GM10847 (cell line): ENCODE data around the gene CMTM6.

Experiments
- POLR2A ChIP-seq: IDR thresholded peaks from 2 replicates; pipeline ENCODE4 v1.6.1; 2011; ENCODE audit not compliant: insufficient read length; ENCODE audit errors: extremely low read depth

Gene CMTM6

GRCh38 chr3:32502946-32503286 is 264 bp upstream of the CMTM6 start:
- TF ChIP-seq POLR2A = no peak

DNA sequence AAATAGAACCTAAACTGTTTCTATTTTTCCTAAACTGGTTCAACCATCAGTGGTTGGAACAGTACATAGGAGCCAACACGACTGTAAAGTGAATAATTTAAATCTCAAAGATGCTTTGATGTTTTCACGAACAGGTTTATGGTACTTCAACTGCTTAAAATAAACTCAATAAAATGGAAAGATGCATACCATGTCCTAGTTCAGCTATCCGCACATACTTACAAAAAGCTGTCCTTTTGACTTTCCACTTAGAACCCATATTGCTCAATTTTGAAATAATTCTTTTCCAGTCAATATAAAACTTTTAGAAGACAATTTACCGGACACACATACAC is 902 bp downstream of the CMTM6 start:
- TF ChIP-seq POLR2A = no peak

DNA sequence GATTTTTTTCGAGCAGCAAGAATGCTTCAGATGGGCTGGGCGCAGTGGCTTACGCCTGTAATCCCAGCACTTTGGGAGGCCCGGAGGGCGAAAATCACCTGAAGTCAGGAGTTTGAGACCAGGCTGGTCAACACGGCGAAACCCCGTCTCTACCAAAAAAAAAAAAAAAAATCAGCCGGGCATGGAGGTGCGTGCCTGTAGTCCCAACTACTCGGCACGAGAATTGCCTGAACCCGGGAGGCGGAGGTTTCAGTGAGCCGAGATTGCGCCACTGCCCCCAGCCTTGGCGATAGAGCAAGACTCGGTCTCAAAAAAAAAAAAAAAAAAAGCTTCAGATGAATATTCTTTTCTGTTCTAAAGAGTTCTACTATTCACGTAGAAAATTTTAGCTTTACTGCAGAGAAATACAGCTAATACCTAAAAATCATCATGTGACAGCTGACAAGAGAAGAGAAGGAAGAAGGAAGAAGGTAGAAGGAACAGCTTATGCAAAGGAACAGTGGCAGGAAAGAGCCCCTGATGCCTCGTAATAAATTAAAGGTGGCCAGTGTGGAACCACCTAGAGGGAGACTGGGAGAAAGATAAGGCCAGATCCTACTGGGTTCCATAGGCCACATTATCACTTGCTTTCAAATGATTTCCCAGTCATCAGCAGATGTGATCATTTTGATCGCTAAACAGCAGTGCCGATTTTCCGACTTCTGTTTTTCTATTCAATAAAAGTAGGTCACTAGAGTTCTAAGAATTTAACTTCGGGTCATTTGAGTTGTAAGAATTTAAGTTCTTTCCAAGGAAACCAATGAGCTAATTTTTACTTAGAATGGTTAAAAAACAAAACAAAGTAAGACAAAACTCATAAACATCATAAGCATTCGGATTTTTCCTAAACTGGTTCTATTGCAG is 1.5 kb downstream of the CMTM6 start:
- TF ChIP-seq POLR2A = no peak

GRCh38 chr3:32500231-32500630 is 2.4 kb downstream of the CMTM6 start:
- TF ChIP-seq POLR2A = no peak

DNA sequence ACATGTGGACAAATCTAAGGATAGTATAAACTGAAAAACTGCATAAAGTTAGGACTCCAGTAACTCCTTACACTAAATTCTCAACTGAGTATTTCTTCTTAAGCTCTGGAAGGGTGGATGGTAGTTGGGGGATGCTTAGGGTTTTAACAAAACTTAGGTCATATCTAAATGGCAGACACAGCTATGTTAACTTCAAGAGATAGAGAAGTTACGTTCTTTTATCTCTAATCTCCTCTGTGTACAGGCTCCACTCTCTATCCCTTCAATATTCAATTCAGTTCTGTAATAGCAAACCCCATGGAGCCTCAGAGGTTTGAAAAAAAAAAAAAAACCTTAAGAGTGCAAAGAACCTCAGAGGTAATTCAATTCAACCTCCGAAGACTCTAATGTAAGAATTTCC is 3.1 kb downstream of the CMTM6 start:
- no peak for TF ChIP-seq POLR2A

GRCh38 chr3:32498992-32499391 is 3.7 kb downstream of the CMTM6 start:
- TF ChIP-seq POLR2A = no peak

- no peak for TF ChIP-seq POLR2A
These were observed 4.4 kb downstream of the CMTM6 start for GRCh38 chr3:32498252-32498651.

DNA sequence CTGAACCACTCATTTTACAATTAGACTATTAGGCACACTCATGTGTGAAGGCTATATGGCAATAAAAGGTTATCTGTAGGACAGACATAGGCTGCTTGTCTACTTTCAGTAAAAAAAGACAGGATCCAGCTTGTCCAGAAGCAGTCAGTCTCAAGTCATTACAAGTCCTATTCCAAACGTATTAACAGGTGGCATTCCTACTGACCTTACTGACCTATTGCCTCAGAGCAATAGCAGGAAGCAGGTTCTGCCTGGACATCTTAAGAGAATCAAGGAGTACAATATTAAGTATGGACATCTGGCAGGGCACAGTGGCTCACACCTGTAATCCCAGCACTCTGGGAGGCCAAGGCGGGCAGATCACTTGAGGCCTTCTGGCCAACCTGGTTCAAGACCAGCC is 7.0 kb downstream of the CMTM6 start:
- TF ChIP-seq POLR2A = no peak

GRCh38 chr3:32495085-32495484 is 7.6 kb downstream of the CMTM6 start:
- TF ChIP-seq POLR2A = no peak

DNA sequence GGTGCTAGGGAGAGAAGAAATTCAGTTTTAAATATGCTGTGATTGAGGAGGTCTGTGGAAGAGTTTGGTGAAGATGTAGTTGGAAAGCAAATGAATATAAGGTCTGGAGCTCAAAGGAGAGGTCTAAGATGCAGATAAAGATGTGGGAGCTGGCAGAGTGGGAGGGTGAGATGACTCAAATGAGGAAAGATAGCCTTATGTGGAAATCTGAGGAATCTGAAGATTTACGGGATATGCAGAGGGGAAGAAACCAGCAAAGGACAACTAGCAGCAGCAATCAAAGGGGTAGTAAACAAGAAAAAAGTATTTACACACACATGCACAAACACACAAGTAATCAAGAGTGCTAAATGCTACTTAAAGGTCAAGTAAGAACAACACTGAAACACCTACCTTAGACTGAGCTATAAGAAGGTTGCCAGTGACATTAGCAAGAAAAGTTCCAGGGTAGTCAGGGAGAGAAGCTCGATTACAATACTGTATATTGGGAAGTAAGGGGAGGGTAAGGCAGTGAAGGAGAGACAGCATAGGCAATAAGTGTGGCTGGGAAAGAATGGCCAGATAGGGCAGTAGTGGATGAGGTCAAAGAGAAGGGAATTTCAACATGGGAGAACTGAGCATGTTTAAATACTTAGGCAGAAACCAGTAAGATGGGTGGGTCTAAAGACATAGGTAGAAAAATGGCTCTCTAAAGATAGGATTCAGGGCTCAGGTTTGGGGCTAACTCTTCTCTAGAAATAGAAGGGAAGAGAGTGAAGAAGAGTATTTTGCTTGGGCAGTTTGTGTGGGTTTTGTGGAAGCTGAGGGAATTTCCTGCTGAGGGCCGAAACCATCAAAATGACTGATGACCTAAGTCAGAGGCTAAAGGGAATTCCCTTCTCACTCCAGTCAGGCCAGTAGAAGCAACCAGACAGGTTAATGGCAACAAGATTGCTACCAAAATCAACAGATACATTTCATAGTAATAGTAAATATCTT is 8.9 kb downstream of the CMTM6 start:
- TF ChIP-seq POLR2A = no peak

- no peak for TF ChIP-seq POLR2A
These were observed 9.8 kb downstream of the CMTM6 start for GRCh38 chr3:32492684-32493436.

DNA sequence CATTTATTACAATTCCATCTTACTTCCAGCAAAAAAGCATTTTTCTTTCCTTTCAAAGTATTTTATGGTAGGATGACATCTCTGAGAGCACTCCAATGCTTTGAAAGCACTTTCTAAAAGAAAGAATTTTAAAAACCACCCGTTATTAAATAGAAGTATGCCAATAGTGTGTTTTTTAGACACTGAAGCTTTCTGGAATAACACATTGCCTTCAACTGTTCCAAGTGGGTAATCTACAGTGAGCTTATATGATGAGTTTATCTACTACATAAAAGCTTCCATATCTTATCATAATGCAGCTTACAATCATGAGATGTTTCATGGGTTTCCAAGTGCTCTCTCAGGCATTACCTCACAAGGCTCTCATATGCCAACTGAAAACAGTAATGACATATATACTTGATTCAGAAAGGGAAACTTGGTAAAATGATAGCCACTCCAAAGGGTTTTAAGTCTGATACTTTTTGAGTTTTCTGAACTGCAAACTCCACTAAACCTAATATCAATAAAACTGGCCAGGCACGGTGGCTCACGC is 14.1 kb downstream of the CMTM6 start:
- no peak for TF ChIP-seq POLR2A

GRCh38 chr3:32487781-32488473 is 14.7 kb downstream of the CMTM6 start:
- no peak for TF ChIP-seq POLR2A

DNA sequence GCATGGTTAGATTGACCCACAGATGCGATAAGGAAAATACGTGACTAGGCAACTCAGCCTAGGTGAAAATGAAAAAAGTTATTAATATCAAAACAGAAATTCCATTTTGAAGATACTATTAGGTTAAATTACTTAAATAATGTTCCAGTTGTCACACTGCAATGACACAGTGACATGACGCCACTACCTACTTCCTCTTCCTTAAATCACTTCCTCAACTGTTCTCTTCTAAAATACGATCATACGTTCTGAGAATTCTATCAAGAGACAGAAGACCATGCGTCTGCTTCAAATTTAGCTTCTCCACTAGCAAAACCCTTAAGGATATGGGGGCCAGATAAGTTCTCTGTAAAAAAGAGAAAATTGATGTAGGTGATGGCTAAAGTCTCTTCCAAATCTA is 18.2 kb downstream of the CMTM6 start:
- no peak for TF ChIP-seq POLR2A

DNA sequence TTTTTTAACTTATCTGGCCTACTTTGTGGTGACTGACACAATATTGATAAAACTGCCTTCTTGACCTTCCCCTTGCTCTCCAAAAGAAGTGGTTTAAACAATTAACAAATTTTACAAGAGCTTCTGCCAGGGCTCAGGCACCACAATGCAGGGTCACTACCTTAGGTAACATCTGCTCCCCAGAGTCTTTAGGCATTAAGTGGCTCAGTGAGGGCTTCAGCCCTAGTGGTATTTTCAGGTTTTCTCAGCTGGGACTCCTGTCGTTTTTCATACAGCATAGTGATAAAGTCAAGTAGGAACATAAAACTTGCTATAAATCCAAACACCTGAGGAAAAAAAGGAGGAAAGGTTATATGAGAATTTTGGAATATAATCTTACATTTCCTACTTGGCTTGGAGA is 18.9 kb downstream of the CMTM6 start:
- no peak for TF ChIP-seq POLR2A
